Measurements from ENCODE around the gene RRAGD. TPM values are rescaled to one million over a fixed set of nuclear protein-coding genes. Genes with fewer than 3 reads are reported as not detected.

Gene RRAGD
- total RNA-seq, 1 donor from 2014 or later = 17.9 TPM

DNA sequence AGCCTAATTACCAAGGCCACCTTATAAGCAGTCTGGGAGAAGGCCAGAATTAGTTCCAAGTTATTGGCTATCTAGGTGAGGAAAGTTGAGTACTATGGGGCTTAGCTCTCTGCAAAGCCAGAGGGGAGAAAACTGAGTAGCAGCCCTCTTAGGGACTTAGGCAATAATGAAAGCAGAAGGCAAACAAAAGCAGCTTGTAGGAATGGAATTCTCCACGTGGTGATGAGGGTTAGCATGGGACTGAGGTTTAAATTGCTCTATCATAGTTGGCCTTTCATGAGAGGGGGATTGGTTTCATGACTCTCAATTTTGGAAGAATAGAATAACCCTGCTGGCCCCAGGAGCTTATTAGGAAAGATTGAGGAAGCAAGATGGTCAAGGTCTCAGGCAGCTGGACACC lies 52.5 kb downstream of the RRAGD start:
- Mint-ChIP-seq H3K36me3 (ENCODE audit: low read depth) (peaks cover 3% of the 10 kb centered on the region), H3K4me1 (ENCODE audit: low read depth) (peaks cover 10% of the 10 kb centered on the region), H3K9me3 (ENCODE audit: low read depth) (no peaks in the 10 kb centered on the region), H3K27ac (ENCODE audit: unreplicated experiment) (no peak overlapping the region), H3K4me3 (ENCODE audit: unreplicated experiment) (no peak overlapping the region), H3K27me3 (ENCODE audit: low read depth) (no peaks in the 10 kb centered on the region)
- DNase-seq (ENCODE audit: low spot score) = no peak
- TF ChIP-seq, protein P1, sequence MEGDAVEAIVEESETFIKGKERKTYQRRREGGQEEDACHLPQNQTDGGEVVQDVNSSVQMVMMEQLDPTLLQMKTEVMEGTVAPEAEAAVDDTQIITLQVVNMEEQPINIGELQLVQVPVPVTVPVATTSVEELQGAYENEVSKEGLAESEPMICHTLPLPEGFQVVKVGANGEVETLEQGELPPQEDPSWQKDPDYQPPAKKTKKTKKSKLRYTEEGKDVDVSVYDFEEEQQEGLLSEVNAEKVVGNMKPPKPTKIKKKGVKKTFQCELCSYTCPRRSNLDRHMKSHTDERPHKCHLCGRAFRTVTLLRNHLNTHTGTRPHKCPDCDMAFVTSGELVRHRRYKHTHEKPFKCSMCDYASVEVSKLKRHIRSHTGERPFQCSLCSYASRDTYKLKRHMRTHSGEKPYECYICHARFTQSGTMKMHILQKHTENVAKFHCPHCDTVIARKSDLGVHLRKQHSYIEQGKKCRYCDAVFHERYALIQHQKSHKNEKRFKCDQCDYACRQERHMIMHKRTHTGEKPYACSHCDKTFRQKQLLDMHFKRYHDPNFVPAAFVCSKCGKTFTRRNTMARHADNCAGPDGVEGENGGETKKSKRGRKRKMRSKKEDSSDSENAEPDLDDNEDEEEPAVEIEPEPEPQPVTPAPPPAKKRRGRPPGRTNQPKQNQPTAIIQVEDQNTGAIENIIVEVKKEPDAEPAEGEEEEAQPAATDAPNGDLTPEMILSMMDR (IDR thresholded peaks at IDR 0.05) = no peak

DNA sequence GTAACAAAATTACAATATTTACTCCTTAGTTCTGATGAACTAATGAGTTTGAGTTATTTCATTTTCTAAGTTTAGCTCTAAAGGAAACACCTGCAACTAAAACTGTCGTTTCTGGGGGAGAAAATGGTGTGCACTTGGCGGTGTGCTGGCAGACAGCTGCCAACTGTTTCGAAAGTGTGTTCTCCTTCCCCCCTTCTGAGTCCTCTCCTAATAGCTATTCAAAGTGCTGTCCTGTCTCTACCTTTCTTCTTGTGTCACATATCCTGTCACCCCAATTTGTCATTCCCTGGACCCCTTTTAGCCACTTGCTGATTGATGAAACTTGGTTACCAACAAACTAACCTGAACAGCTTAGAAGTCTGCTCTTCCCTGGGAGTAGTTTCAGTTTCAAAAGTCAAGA lies 54.7 kb downstream of the RRAGD start:
- no peaks in the 10 kb centered on the region for H3K27me3 Mint-ChIP-seq (ENCODE audit: low read depth)
- H3K27ac Mint-ChIP-seq (ENCODE audit: unreplicated experiment) = no peak overlapping the region
- DNase-seq (ENCODE audit: low spot score) = no peak
- no peak overlapping the region for H3K4me3 Mint-ChIP-seq (ENCODE audit: unreplicated experiment)
- TF ChIP-seq, protein P1 (IDR thresholded peaks at IDR 0.05) = no peak
- peaks cover 19% of the 10 kb centered on the region for H3K4me1 Mint-ChIP-seq (ENCODE audit: low read depth)
- no peaks in the 10 kb centered on the region for H3K36me3 Mint-ChIP-seq (ENCODE audit: low read depth)
- H3K9me3 Mint-ChIP-seq (ENCODE audit: low read depth) = no peaks in the 10 kb centered on the region

DNA sequence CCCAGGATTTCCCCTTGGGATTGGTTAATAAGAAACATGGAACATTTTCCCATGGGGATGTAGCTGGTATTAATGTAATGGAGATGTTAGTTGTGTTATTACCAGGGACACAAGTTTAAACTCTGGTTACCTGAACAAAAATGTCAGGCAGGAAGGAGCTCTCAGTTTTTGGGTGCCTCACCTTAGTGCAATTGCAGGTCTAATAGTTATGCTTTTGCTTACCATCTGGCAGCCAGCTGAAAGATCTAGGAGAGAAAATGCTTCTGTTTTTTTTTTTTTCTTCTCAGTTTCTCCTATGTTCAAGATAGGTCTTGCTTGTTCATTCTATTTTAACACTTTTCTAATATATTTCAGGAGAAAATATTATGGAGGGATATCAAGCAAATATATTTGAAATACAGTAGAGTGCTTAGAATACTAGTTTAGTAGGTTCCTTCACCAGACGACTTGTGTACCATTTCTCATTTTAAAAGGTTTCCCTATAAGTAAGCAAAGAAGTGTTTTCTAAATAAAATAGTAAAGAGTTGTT lies 55.4 kb downstream of the RRAGD start:
- DNase-seq (ENCODE audit: low spot score) = no peak
- no peaks in the 10 kb centered on the region for H3K36me3 Mint-ChIP-seq (ENCODE audit: low read depth)
- no peak overlapping the region for H3K27ac Mint-ChIP-seq (ENCODE audit: unreplicated experiment)
- H3K27me3 Mint-ChIP-seq (ENCODE audit: low read depth) = no peaks in the 10 kb centered on the region
- peaks cover 19% of the 10 kb centered on the region for H3K4me1 Mint-ChIP-seq (ENCODE audit: low read depth)
- no peak overlapping the region for H3K4me3 Mint-ChIP-seq (ENCODE audit: unreplicated experiment)
- TF ChIP-seq, protein P1 (IDR thresholded peaks at IDR 0.05) = no peak
- no peaks in the 10 kb centered on the region for H3K9me3 Mint-ChIP-seq (ENCODE audit: low read depth)

DNA sequence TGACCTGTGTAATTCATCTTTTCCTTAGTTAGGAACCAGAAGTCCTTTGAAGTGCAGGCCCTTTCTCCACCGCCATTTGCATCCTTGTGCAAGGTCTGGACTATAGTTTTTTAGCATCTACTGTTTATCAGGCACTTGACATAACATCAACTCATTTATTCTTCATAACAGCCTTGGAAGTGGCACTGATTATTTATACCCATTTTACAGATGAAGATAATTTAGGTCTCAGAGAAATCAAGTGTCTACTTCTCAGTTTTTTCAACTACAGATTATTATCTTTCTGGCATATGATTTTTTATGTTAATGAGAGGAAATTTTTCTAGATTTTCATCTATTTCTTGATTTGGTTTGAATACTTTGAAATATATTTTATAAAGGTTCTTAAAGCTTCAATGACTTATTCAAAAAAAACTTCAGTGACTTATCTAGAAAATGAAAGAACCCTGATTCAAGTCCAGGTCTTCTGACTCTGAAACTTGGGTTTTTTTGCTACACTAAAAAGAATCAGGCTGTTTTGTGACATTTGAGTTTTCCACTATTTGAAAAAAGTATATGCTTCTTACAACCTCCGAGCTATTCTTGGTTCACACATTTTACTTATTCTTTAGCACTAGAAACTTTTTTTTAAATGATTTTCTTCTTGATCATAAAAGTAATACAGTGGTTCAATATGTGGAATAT lies 56.4 kb downstream of the RRAGD start:
- Mint-ChIP-seq H3K27ac (ENCODE audit: unreplicated experiment) (no peak overlapping the region), H3K27me3 (ENCODE audit: low read depth) (no peaks in the 10 kb centered on the region), H3K4me1 (ENCODE audit: low read depth) (peaks cover 25% of the 10 kb centered on the region), H3K36me3 (ENCODE audit: low read depth) (no peaks in the 10 kb centered on the region), H3K9me3 (ENCODE audit: low read depth) (no peaks in the 10 kb centered on the region), H3K4me3 (ENCODE audit: unreplicated experiment) (no peak overlapping the region)
- no peak for DNase-seq (ENCODE audit: low spot score)
- TF ChIP-seq, protein P1 (IDR thresholded peaks at IDR 0.05) = no peak

DNA sequence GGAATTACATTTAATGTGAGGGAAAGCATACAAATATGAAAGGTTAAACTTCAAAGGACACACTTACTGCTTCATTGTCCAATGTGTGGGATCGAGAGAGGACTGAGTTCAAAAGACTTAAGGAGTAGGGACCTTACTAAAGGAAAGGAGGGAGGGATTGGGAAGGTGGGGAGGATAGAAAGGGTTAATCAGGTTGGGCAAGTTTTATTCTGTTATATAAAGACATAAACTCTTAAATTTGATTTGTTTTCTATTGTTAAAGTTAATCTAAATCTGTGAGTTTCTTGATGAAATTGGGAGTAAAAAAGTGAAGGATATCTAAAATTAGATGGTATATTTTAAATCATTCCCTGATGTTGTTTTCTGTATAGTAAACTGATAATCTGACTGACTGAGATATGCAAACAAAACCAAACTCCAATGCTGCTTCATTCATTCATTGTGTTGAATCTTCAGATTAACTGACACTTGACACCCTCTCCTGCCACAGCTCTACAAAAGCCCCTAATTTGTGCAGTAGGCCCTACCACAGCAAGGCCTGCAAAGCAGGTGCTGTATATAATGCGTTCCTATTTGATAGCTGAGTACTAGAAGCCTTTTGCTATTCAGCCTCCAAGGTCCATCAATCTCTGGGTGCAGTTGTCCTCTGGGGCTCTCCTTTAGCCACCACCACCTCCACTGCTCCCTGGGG lies 58.2 kb downstream of the RRAGD start:
- no peaks in the 10 kb centered on the region for H3K27me3 Mint-ChIP-seq (ENCODE audit: low read depth)
- peak overlapping the region; percentile 68 for H3K4me3 Mint-ChIP-seq (ENCODE audit: unreplicated experiment)
- H3K9me3 Mint-ChIP-seq (ENCODE audit: low read depth) = no peaks in the 10 kb centered on the region
- no peaks in the 10 kb centered on the region for H3K36me3 Mint-ChIP-seq (ENCODE audit: low read depth)
- TF ChIP-seq, protein P1 (IDR thresholded peaks at IDR 0.05) = no peak
- H3K4me1 Mint-ChIP-seq (ENCODE audit: low read depth) = peaks cover 38% of the 10 kb centered on the region
- H3K27ac Mint-ChIP-seq (ENCODE audit: unreplicated experiment) = peak overlapping the region; percentile 67
- no peak for DNase-seq (ENCODE audit: low spot score)

Measured in chondrocyte (in vitro differentiated cells).